Measurements from ENCODE around the gene DCAF5. TPM values are rescaled to one million over a fixed set of nuclear protein-coding genes. Genes with fewer than 3 reads are reported as not detected.

The DCAF5 gene
- total and polyA plus RNA-seq, 2 of the 13 experiments (the other 11 are each of a cell fraction or from before 2014, with no cell fraction given), result 13.4 to 31.6 TPM

DNA sequence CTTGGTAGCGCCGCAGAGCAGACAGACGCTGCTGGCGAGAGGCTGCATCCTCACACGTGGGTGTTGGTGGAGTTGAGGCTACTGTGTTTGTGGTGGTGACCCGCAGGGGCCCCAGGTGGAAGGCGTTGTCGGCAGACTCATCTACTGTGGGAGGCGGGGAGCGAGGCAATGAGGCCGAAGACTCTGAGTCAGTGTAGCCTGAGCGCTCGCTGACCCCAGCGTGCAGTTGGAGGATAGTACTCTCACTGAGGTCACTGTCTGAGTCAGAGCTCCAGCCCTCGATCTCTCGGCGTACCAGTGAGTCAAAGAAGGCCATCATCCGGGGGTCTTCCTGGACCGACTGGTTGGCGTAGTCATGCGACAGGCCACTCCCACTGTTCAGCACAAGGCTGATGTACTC, 97.8 kb downstream of the DCAF5 start (continued):
- TF ChIP-seq ZNF691 (CRISPR knock-in tag; IDR thresholded peaks at IDR 0.05; ENCODE audit: borderline replicate concordance, low read depth), result no peak
- TF ChIP-seq CEBPB (IDR thresholded peaks at IDR 0.05; ENCODE audit: borderline replicate concordance, low read depth, low read length), result no peak
- no peak for TF ChIP-seq ZC3H13 (CRISPR knock-in tag; IDR thresholded peaks at IDR 0.05)
- TF ChIP-seq ZNF598 (CRISPR knock-in tag; IDR thresholded peaks at IDR 0.05; ENCODE audit: borderline replicate concordance), result no peak
- no peak for TF ChIP-seq ZSCAN9 (CRISPR knock-in tag; IDR thresholded peaks at IDR 0.05; ENCODE audit: borderline replicate concordance)
- TF ChIP-seq TOE1 (CRISPR knock-in tag; IDR thresholded peaks at IDR 0.05), result no peak
- no peak for TF ChIP-seq CBX5 (CRISPR knock-in tag; IDR thresholded peaks at IDR 0.05; ENCODE audit: borderline replicate concordance)
- no peak for TF ChIP-seq ELF4 (CRISPR knock-in tag; IDR thresholded peaks at IDR 0.05; ENCODE audit: borderline replicate concordance)

DNA sequence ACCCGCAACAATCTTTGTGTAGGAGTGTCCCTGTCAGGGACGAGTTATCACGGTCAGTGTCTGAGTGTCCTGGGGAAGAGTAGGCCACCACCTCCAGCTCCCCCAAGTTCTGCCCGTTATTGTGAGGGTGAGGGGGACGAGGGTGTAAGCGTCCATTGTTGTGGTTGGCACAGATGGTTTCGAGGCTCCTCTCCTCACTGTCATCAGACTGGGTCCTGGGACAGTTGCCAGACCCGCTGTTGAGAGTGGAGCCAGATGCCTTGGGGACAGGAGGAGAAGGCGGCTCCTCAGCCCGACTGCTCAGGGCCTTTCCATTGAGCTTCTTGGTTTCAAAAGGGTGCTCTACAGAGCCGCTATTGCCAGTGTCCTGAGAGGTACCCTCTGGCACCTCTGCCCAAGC, 98.9 kb downstream of the DCAF5 start:
- Histone ChIP-seq H3K9me3 (ENCODE audit: low read length) (no peaks in the 10 kb centered on the region), H3K9ac (ENCODE audit: insufficient read depth, low read depth, low read length) (no peak overlapping the region), H3K4me2 (ENCODE audit: low read depth, low read length) (no peak overlapping the region), H3K36me3 (replicated peaks in 1 of 2; ENCODE audit: control insufficient read depth in 1 of 2, insufficient read depth in 2 of 2, low read length in 2 of 2) (peaks cover 20 to 53% of the 10 kb centered on the region in 2 experiments; a peak in 4 of 5 replicates), H3K79me2 (ENCODE audit: insufficient read depth, low read length) (no peaks in the 10 kb centered on the region), H2AFZ (ENCODE audit: low read length) (no peak overlapping the region), H3K27me3 (ENCODE audit: control insufficient read depth in 1 of 2, insufficient read depth in 2 of 2, low read length in 2 of 2) (no peaks in the 10 kb centered on the region), H3K27ac (ENCODE audit: extremely low read length, insufficient read depth, low read length) (no peak overlapping the region), H4K20me1 (ENCODE audit: insufficient read depth, low read length) (no peaks in the 10 kb centered on the region), H3K4me3 (replicated peaks in 1 of 3; ENCODE audit: insufficient read depth in 1 of 3, low read depth in 2 of 3, low read length in 3 of 3) (no peak overlapping the region), H3K4me1 (ENCODE audit: insufficient read depth, low read length) (peaks cover 23% of the 10 kb centered on the region)
- FAIRE-seq, result no peak
- ChIA-PET CTCF (ENCODE audit: low intra/inter-chr PET ratio, low total read pairs) (no interaction called here), POLR2A (no interaction called here)
- ATAC-seq, result no peak
- no TSS peak for BruUV-seq (replicated peaks)
- in situ Hi-C loops (cut with HindIII; ENCODE audit: extremely low pct_ligation_motif_present, low pct_unique_long_range_greater_than_20kb) (no loop called here), intact Hi-C loops (cut with micrococcal nuclease; ENCODE audit: unreplicated experiment) (no loop called here)
- TF ChIP-seq, protein P1, sequence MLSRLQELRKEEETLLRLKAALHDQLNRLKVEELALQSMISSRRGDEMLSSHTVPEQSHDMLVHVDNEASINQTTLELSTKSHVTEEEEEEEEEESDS (CRISPR knock-in tag; IDR thresholded peaks at IDR 0.05; ENCODE audit: borderline replicate concordance), result no peak
- TF ChIP-seq NFIC (IDR thresholded peaks at IDR 0.05; ENCODE audit: low read length) (no peak), MAF1 (CRISPR knock-in tag; IDR thresholded peaks at IDR 0.05; ENCODE audit: borderline replicate concordance) (no peak), ZBTB3 (CRISPR knock-in tag; IDR thresholded peaks at IDR 0.05; ENCODE audit: borderline replicate concordance, low read depth) (no peak), POGZ (CRISPR knock-in tag; IDR thresholded peaks at IDR 0.05) (no peak)
- no peak for DNase-seq (ENCODE audit: low spot score)
- 97% methylated on average over 8 of the region's 11 CpGs for WGBS (ENCODE audit: low lambda C conversion rate)

Data from HepG2 (cell line).